GM12878 (cell line): Measurements from ENCODE around the gene PCDHB13. TPM values are rescaled to one million over a fixed set of nuclear protein-coding genes. Genes with fewer than 3 reads are reported as not detected.

Experiments used
- ATAC-seq: fragments of 200-7000 bp; cut with Tn5 transposase; 3 replicates; pipeline ENCODE4 v1.9.1; 2020; ENCODE audit warnings: mild to moderate bottlenecking, moderate library complexity
- BruUV-seq: library from RNA; stranded (reverse); fragments of 400-500 nt; replicated peaks from 2 replicates; lab custom pipeline; 2021; lab: Mats Ljungman, UMichigan
- CTCF ChIA-PET: fragments of 300-600 bp; sonication (Branson Sonifier 250); formaldehyde crosslinking; extraction: SDS; loops from one replicate; lab custom pipeline; 2021; ENCODE audit warnings: inconsistent platforms; lab: Yijun Ruan, JAX
- POLR2A ChIA-PET: fragments of 350-600 bp; formaldehyde crosslinking; extraction: SDS; loops from one replicate; lab custom pipeline; 2021; ENCODE audit warnings: inconsistent platforms; lab: Charles Lee
- RAD21 ChIA-PET: fragments of 300-600 bp; sonication (Branson Sonifier 250); formaldehyde crosslinking; loops from one replicate; lab custom pipeline; 2023; ENCODE audit warnings: antibody characterized with exemption; ENCODE audit not compliant: unreplicated experiment; lab: Charles Lee
- SMC1A ChIA-PET: fragments of 300-600 bp; sonication (Branson Sonifier 250); formaldehyde crosslinking; loops from one replicate; lab custom pipeline; 2023; ENCODE audit not compliant: unreplicated experiment, uncharacterized antibody; lab: Charles Lee
- DNase-seq: peaks from one replicate; pipeline ENCODE4 v3.0.0-alpha.2; 2011; ENCODE audit warnings: low read depth, low spot score
- FAIRE-seq: peaks from 3 replicates; lab custom pipeline; 2011; peaks lifted over from hg19 to GRCh38; lab: Jason Lieb, UNC
- H2AFZ ChIP-seq: 2 replicates; pipeline ENCODE4 v1.6.0; 2011; ENCODE audit warnings: low read depth, low read length, control low read depth; ENCODE audit not compliant: control insufficient read depth
- H3K27ac ChIP-seq: 2 replicates; pipeline ENCODE4 v1.5.1; 2011; ENCODE audit warnings: control low read depth; ENCODE audit not compliant: control insufficient read depth, insufficient read depth
- H3K27me3 ChIP-seq, 2 experiments: replicated peaks in 1 of 2; 2 replicates each; pipeline versions ENCODE4 v1.6.0 to v1.6.1; 2011; ENCODE audit warnings: low read length in 1 of 2; ENCODE audit not compliant: control insufficient read depth in 2 of 2, insufficient read depth in 2 of 2
- H3K36me3 ChIP-seq, 2 experiments: 2 replicates each; pipeline ENCODE4 v1.5.1; 2011; ENCODE audit warnings: low read length in 1 of 2; ENCODE audit not compliant: control insufficient read depth in 2 of 2, insufficient read depth in 2 of 2
- H3K4me1 ChIP-seq: 2 replicates; pipeline ENCODE4 v1.6.1; 2011; ENCODE audit warnings: mild to moderate bottlenecking, low read length, moderate library complexity, mixed read lengths; ENCODE audit not compliant: control insufficient read depth, insufficient read depth
- H3K4me2 ChIP-seq: 2 replicates; pipeline ENCODE4 v1.6.0; 2011; ENCODE audit warnings: control low read depth; ENCODE audit not compliant: control insufficient read depth, insufficient read depth
- H3K4me3 ChIP-seq: fragments of 200-600 bp; sonication (generic); 2 replicates; pipeline ENCODE4 v1.5.1; 2016
- H3K79me2 ChIP-seq: 2 replicates; pipeline ENCODE4 v1.6.0; 2011; ENCODE audit warnings: low read length; ENCODE audit not compliant: control insufficient read depth, insufficient read depth
- H3K9ac ChIP-seq: 2 replicates; pipeline ENCODE4 v1.8.0; 2011; ENCODE audit warnings: low read length, control low read depth, mixed read lengths; ENCODE audit not compliant: control insufficient read depth, insufficient read depth
- H3K9me3 ChIP-seq: replicated peaks from 3 replicates; pipeline ENCODE4 v1.5.1; 2011; ENCODE audit warnings: mild to moderate bottlenecking, low read length; ENCODE audit not compliant: control insufficient read depth, insufficient read depth
- H4K20me1 ChIP-seq: 2 replicates; pipeline ENCODE4 v1.6.0; 2011; ENCODE audit not compliant: control insufficient read depth, insufficient read depth
- BHLHE40 ChIP-seq, 2 experiments: fragments of 450-650 bp in 1 of 2; IDR thresholded peaks; 2 replicates each; pipeline ENCODE4 v1.6.1; 2011 to 2017; ENCODE audit warnings: low read depth in 2 of 2, borderline replicate concordance in 1 of 2, improper control_type of control experiment in 1 of 2, low read length in 1 of 2, mild to moderate bottlenecking in 1 of 2
- NR2C1 ChIP-seq: fragments of 450-650 bp; IDR thresholded peaks from 2 replicates; pipeline ENCODE4 v1.6.1; 2017; ENCODE audit warnings: antibody characterized with exemption, mild to moderate bottlenecking, moderate library complexity
- WGBS: methylation state at CpG from one replicate; pipeline ENCODE4 v1.1.6; 2016; ENCODE audit warnings: low lambda C conversion rate; ENCODE audit not compliant: insufficient replicate concordance, insufficient coverage; ENCODE audit errors: missing lambda C conversion rate; 5-methylcytosine and 5-hydroxymethylcytosine counted together
- in situ Hi-C: fragments of 300-500 bp; cut with MboI; formaldehyde crosslinking; loops from 9 replicates; pipeline ENCODE4 v1.14.3; 2018; ENCODE audit warnings: mixed read lengths
- intact Hi-C: fragments of 100-400 bp; cut with micrococcal nuclease; formaldehyde crosslinking; loops from one replicate; pipeline ENCODE4 v1.14.2; 2022; ENCODE audit not compliant: unreplicated experiment
- polyA plus RNA-seq, 11 experiments: library from polyadenylated mRNA; depleted of rRNA in 4 of 11; unstranded in 6 of 11; stranded (reverse) in 5 of 11; fragments of >200 nt; fragmentation: Nextera tagmentation in 4 of 11; fragmentation: Illumina TruSeq in 1 of 11; extraction: Ambion mirVana in 4 of 11; extraction: Trizol in 1 of 11; gene quantifications; 1 replicate in 1 of 11; 2 replicates in 10 of 11; pipeline versions ENCODE4 v1.2.1 to v1.2.3, GENCODE V29; 2011 to 2016; ENCODE audit warnings: inconsistent platforms in 2 of 11, missing spikeins in 2 of 11, low read depth in 1 of 11
- total RNA-seq, 4 experiments: library from RNA; depleted of rRNA in 3 of 4; stranded (reverse); fragments of >200 nt in 3 of 4; fragmentation: Illumina TruSeq in 1 of 4; extraction: Trizol in 1 of 4; gene quantifications; 2 replicates each; pipeline versions ENCODE4 v1.2.1 to v1.2.3, GENCODE V29; 2013 to 2021
- TF ChIP-seq, protein P1 (sequence below): fragments of 450-650 bp; IDR thresholded peaks from 2 replicates; pipeline ENCODE4 v1.6.1; 2017; ENCODE audit warnings: mild to moderate bottlenecking, moderate library complexity
- TF ChIP-seq, protein P2 (sequence below): IDR thresholded peaks from 2 replicates; pipeline ENCODE4 v1.6.1; 2012; ENCODE audit warnings: low read length, inconsistent platforms

PCDHB13 gene
- total and polyA plus RNA-seq, 10 of the 15 experiments (the other 5 are each of a cell fraction or from before 2014, with no cell fraction given), result 0.01 to 0.03 TPM; not detected in 8

DNA sequence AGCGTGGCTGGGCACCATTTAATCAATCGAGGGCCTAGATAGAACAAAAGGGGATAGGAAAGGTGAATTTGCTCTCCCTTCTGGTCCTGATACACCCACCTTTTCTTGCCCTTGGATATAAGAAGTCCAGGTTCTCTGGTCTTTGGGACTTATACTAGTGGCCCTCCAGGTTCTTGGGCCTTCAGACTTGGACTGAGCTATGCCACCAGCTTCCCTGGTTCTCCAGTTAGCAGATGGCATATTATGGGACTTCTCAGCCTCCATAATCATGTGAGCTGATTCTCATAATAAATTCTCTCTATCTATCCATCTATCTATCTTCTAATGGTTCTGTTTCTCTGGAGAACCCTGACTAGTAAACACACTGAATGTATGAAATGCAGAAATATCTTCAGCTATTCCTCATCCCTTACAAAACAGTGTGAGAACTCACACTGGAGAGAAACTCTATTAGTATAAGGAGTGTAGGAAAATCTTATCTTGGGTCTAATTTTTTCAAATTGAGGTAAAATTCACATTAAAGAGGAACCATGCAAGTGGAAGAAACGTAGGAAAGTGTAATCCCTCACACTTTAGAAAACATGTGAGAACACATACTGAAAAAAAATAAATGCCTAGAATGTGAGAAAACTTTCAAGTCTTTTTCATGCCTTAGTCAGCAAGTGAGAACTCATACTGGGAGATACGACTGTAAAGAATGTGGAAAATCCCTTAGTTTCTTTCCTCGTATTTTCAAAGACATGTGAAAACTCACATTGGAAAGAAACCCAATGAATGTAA, 46.9 kb downstream of the PCDHB13 start (continued):
- TF ChIP-seq, protein P1, sequence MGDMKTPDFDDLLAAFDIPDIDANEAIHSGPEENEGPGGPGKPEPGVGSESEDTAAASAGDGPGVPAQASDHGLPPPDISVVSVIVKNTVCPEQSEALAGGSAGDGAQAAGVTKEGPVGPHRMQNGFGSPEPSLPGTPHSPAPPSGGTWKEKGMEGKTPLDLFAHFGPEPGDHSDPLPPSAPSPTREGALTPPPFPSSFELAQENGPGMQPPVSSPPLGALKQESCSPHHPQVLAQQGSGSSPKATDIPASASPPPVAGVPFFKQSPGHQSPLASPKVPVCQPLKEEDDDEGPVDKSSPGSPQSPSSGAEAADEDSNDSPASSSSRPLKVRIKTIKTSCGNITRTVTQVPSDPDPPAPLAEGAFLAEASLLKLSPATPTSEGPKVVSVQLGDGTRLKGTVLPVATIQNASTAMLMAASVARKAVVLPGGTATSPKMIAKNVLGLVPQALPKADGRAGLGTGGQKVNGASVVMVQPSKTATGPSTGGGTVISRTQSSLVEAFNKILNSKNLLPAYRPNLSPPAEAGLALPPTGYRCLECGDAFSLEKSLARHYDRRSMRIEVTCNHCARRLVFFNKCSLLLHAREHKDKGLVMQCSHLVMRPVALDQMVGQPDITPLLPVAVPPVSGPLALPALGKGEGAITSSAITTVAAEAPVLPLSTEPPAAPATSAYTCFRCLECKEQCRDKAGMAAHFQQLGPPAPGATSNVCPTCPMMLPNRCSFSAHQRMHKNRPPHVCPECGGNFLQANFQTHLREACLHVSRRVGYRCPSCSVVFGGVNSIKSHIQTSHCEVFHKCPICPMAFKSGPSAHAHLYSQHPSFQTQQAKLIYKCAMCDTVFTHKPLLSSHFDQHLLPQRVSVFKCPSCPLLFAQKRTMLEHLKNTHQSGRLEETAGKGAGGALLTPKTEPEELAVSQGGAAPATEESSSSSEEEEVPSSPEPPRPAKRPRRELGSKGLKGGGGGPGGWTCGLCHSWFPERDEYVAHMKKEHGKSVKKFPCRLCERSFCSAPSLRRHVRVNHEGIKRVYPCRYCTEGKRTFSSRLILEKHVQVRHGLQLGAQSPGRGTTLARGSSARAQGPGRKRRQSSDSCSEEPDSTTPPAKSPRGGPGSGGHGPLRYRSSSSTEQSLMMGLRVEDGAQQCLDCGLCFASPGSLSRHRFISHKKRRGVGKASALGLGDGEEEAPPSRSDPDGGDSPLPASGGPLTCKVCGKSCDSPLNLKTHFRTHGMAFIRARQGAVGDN, result no peak
- TF ChIP-seq NR2C1, result no peak

- no peak overlapping the region for H3K4me2 ChIP-seq
- FAIRE-seq (no peak), DNase-seq (no peak), ATAC-seq (no peak)
- no peak overlapping the region for H3K27ac ChIP-seq
- 0% methylated on average over 1 of the region's 1 CpG for WGBS
- in situ Hi-C loops (no loop called here), intact Hi-C loops (no loop called here)
- no peaks in the 10 kb centered on the region for H3K27me3 ChIP-seq
- ChIA-PET CTCF (interaction anchor here (1.7 kb wide), 1 partner anchor 59 kb away, joined by 5 read pairs; the partner anchor contains the start of gene TAF7), RAD21 (no interaction called here), SMC1A (interaction anchor here (1.0 kb wide), 1 partner anchor 12 kb away, joined by 3 read pairs; no protein-coding TSS in a partner anchor), POLR2A (no interaction called here)
- no peak overlapping the region for H2AFZ ChIP-seq
- H3K4me1 ChIP-seq, result no peaks in the 10 kb centered on the region
- no peaks in the 10 kb centered on the region for H3K36me3 ChIP-seq
- TF ChIP-seq, protein P2, sequence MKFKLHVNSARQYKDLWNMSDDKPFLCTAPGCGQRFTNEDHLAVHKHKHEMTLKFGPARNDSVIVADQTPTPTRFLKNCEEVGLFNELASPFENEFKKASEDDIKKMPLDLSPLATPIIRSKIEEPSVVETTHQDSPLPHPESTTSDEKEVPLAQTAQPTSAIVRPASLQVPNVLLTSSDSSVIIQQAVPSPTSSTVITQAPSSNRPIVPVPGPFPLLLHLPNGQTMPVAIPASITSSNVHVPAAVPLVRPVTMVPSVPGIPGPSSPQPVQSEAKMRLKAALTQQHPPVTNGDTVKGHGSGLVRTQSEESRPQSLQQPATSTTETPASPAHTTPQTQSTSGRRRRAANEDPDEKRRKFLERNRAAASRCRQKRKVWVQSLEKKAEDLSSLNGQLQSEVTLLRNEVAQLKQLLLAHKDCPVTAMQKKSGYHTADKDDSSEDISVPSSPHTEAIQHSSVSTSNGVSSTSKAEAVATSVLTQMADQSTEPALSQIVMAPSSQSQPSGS, result no peak
- TF ChIP-seq BHLHE40 (IDR thresholded peaks at IDR 0.05; ENCODE audit: borderline replicate concordance in 1 of 2, low read depth in 2 of 2, low read length in 1 of 2), result no peak
- H4K20me1 ChIP-seq, result no peaks in the 10 kb centered on the region
- peaks cover 4% of the 10 kb centered on the region for H3K9me3 ChIP-seq
- no peak overlapping the region for H3K9ac ChIP-seq
- no peaks in the 10 kb centered on the region for H3K79me2 ChIP-seq
- BruUV-seq, result no TSS peak
- H3K4me3 ChIP-seq, result no peak overlapping the region
Measured at GRCh38 chr5:141261238-141261546, 47.5 kb downstream of the PCDHB13 start.

Other genes with a start within 250 kb of the PCDHB13 start
Only the 7 nearest of the 37 such genes appear.
- gene PCDHB16, start 31.5 kb upstream of the PCDHB13 start, total RNA-seq (2014; rRNA removed), result not detected in 2 replicates
- gene PCDHB16, start 31.5 kb upstream of the PCDHB13 start, total RNA-seq (2014; rRNA removed; fragmentation: Illumina TruSeq; extraction: Trizol), result not detected in 2 replicates
- not detected in 2 replicates for gene PCDHB16, start 31.5 kb upstream of the PCDHB13 start, total RNA-seq (2021)
- 0.01 TPM in 2 replicates for gene PCDHB16, start 31.5 kb upstream of the PCDHB13 start, polyA plus RNA-seq (2011; rRNA removed)
- not detected in 2 replicates for gene PCDHB16, start 31.5 kb upstream of the PCDHB13 start, polyA plus RNA-seq (2014; fragmentation: Illumina TruSeq; extraction: Trizol)
- not detected for gene PCDHB16, start 31.5 kb upstream of the PCDHB13 start, polyA plus RNA-seq (2014; fragmentation: Nextera tagmentation; extraction: Ambion mirVana)
- not detected in 2 replicates for gene PCDHB16, start 31.5 kb upstream of the PCDHB13 start, polyA plus RNA-seq (2014; rRNA removed)
- gene PCDHB16, start 31.5 kb upstream of the PCDHB13 start, polyA plus RNA-seq (2016; fragmentation: Nextera tagmentation; extraction: Ambion mirVana), result not detected
- gene PCDHB9, start 26.8 kb upstream of the PCDHB13 start, total RNA-seq (2014; rRNA removed), result 0.65 TPM in 1 of 2 replicates, not detected in the other
- 0.28 and 0.45 TPM in 2 replicates for gene PCDHB9, start 26.8 kb upstream of the PCDHB13 start, total RNA-seq (2014; rRNA removed; fragmentation: Illumina TruSeq; extraction: Trizol)
- 0.18 TPM in 1 of 2 replicates, not detected in the other for gene PCDHB9, start 26.8 kb upstream of the PCDHB13 start, total RNA-seq (2021)
- 0.06 and 0.20 TPM in 2 replicates for gene PCDHB9, start 26.8 kb upstream of the PCDHB13 start, polyA plus RNA-seq (2011; rRNA removed)
- gene PCDHB9, start 26.8 kb upstream of the PCDHB13 start, polyA plus RNA-seq (2014; fragmentation: Illumina TruSeq; extraction: Trizol), result 0.01 TPM in 1 of 2 replicates, not detected in the other
- gene PCDHB9, start 26.8 kb upstream of the PCDHB13 start, polyA plus RNA-seq (2014; fragmentation: Nextera tagmentation; extraction: Ambion mirVana), result not detected
- gene PCDHB9, start 26.8 kb upstream of the PCDHB13 start, polyA plus RNA-seq (2014; rRNA removed), result 0.05 and 0.06 TPM in 2 replicates
- gene PCDHB9, start 26.8 kb upstream of the PCDHB13 start, polyA plus RNA-seq (2016; fragmentation: Nextera tagmentation; extraction: Ambion mirVana), result under 1 TPM in 1 of 2 experiments, not detected in 1; 0.08 TPM
- not detected in 2 replicates for gene PCDHB10, start 21.6 kb upstream of the PCDHB13 start, total RNA-seq (2014; rRNA removed)
- not detected in 2 replicates for gene PCDHB10, start 21.6 kb upstream of the PCDHB13 start, total RNA-seq (2014; rRNA removed; fragmentation: Illumina TruSeq; extraction: Trizol)
- not detected in 2 replicates for gene PCDHB10, start 21.6 kb upstream of the PCDHB13 start, total RNA-seq (2021)
- gene PCDHB10, start 21.6 kb upstream of the PCDHB13 start, polyA plus RNA-seq (2011; rRNA removed), result 0.01 TPM in 1 of 2 replicates, not detected in the other
- gene PCDHB10, start 21.6 kb upstream of the PCDHB13 start, polyA plus RNA-seq (2014; fragmentation: Illumina TruSeq; extraction: Trizol), result 0.06 TPM in 1 of 2 replicates, not detected in the other
- not detected for gene PCDHB10, start 21.6 kb upstream of the PCDHB13 start, polyA plus RNA-seq (2014; fragmentation: Nextera tagmentation; extraction: Ambion mirVana)
- not detected in 2 replicates for gene PCDHB10, start 21.6 kb upstream of the PCDHB13 start, polyA plus RNA-seq (2014; rRNA removed)
- not detected for gene PCDHB10, start 21.6 kb upstream of the PCDHB13 start, polyA plus RNA-seq (2016; fragmentation: Nextera tagmentation; extraction: Ambion mirVana)
- gene PCDHB11, start 14.3 kb upstream of the PCDHB13 start, total RNA-seq (2014; rRNA removed), result not detected in 2 replicates
- gene PCDHB11, start 14.3 kb upstream of the PCDHB13 start, total RNA-seq (2014; rRNA removed; fragmentation: Illumina TruSeq; extraction: Trizol), result not detected in 2 replicates
- gene PCDHB11, start 14.3 kb upstream of the PCDHB13 start, total RNA-seq (2021), result not detected in 2 replicates
- not detected in 2 replicates for gene PCDHB11, start 14.3 kb upstream of the PCDHB13 start, polyA plus RNA-seq (2011; rRNA removed)
- gene PCDHB11, start 14.3 kb upstream of the PCDHB13 start, polyA plus RNA-seq (2014; fragmentation: Illumina TruSeq; extraction: Trizol), result not detected in 2 replicates
- gene PCDHB11, start 14.3 kb upstream of the PCDHB13 start, polyA plus RNA-seq (2014; fragmentation: Nextera tagmentation; extraction: Ambion mirVana), result not detected
- gene PCDHB11, start 14.3 kb upstream of the PCDHB13 start, polyA plus RNA-seq (2014; rRNA removed), result not detected in 2 replicates
- not detected for gene PCDHB11, start 14.3 kb upstream of the PCDHB13 start, polyA plus RNA-seq (2016; fragmentation: Nextera tagmentation; extraction: Ambion mirVana)
- not detected in 2 replicates for gene PCDHB12, start 5.2 kb upstream of the PCDHB13 start, total RNA-seq (2014; rRNA removed)
- not detected in 2 replicates for gene PCDHB12, start 5.2 kb upstream of the PCDHB13 start, total RNA-seq (2014; rRNA removed; fragmentation: Illumina TruSeq; extraction: Trizol)
- not detected in 2 replicates for gene PCDHB12, start 5.2 kb upstream of the PCDHB13 start, total RNA-seq (2021)
- gene PCDHB12, start 5.2 kb upstream of the PCDHB13 start, polyA plus RNA-seq (2011; rRNA removed), result 0.04 TPM in 1 of 2 replicates, not detected in the other
- 0.04 TPM in 1 of 2 replicates, not detected in the other for gene PCDHB12, start 5.2 kb upstream of the PCDHB13 start, polyA plus RNA-seq (2014; fragmentation: Illumina TruSeq; extraction: Trizol)
- not detected for gene PCDHB12, start 5.2 kb upstream of the PCDHB13 start, polyA plus RNA-seq (2014; fragmentation: Nextera tagmentation; extraction: Ambion mirVana)
- gene PCDHB12, start 5.2 kb upstream of the PCDHB13 start, polyA plus RNA-seq (2014; rRNA removed), result not detected in 2 replicates
- gene PCDHB12, start 5.2 kb upstream of the PCDHB13 start, polyA plus RNA-seq (2016; fragmentation: Nextera tagmentation; extraction: Ambion mirVana), result under 1 TPM in 1 of 2 experiments, not detected in 1; 0.08 TPM
- gene PCDHB14, start 9.4 kb downstream of the PCDHB13 start, total RNA-seq (2014; rRNA removed), result not detected in 2 replicates
- not detected in 2 replicates for gene PCDHB14, start 9.4 kb downstream of the PCDHB13 start, total RNA-seq (2014; rRNA removed; fragmentation: Illumina TruSeq; extraction: Trizol)
- gene PCDHB14, start 9.4 kb downstream of the PCDHB13 start, total RNA-seq (2021), result not detected in 2 replicates
- 0.04 TPM in 1 of 2 replicates, not detected in the other for gene PCDHB14, start 9.4 kb downstream of the PCDHB13 start, polyA plus RNA-seq (2011; rRNA removed)
- gene PCDHB14, start 9.4 kb downstream of the PCDHB13 start, polyA plus RNA-seq (2014; fragmentation: Illumina TruSeq; extraction: Trizol), result 0.17 TPM in 1 of 2 replicates, not detected in the other
- gene PCDHB14, start 9.4 kb downstream of the PCDHB13 start, polyA plus RNA-seq (2014; fragmentation: Nextera tagmentation; extraction: Ambion mirVana), result not detected
- gene PCDHB14, start 9.4 kb downstream of the PCDHB13 start, polyA plus RNA-seq (2014; rRNA removed), result not detected in 2 replicates
- gene PCDHB14, start 9.4 kb downstream of the PCDHB13 start, polyA plus RNA-seq (2016; fragmentation: Nextera tagmentation; extraction: Ambion mirVana), result not detected
- gene PCDHB15, start 31.5 kb downstream of the PCDHB13 start, total RNA-seq (2014; rRNA removed), result not detected in 2 replicates
- gene PCDHB15, start 31.5 kb downstream of the PCDHB13 start, total RNA-seq (2014; rRNA removed; fragmentation: Illumina TruSeq; extraction: Trizol), result not detected in 2 replicates
- gene PCDHB15, start 31.5 kb downstream of the PCDHB13 start, total RNA-seq (2021), result not detected in 2 replicates
- 0.10 TPM in 2 replicates for gene PCDHB15, start 31.5 kb downstream of the PCDHB13 start, polyA plus RNA-seq (2011; rRNA removed)
- 0.01 TPM in 1 of 2 replicates, not detected in the other for gene PCDHB15, start 31.5 kb downstream of the PCDHB13 start, polyA plus RNA-seq (2014; fragmentation: Illumina TruSeq; extraction: Trizol)
- gene PCDHB15, start 31.5 kb downstream of the PCDHB13 start, polyA plus RNA-seq (2014; fragmentation: Nextera tagmentation; extraction: Ambion mirVana), result not detected
- not detected in 2 replicates for gene PCDHB15, start 31.5 kb downstream of the PCDHB13 start, polyA plus RNA-seq (2014; rRNA removed)
- not detected for gene PCDHB15, start 31.5 kb downstream of the PCDHB13 start, polyA plus RNA-seq (2016; fragmentation: Nextera tagmentation; extraction: Ambion mirVana)